GM19438 (cell line): Measurements from ENCODE around the gene GRIA1.

ENCODE experiments used
- ATAC-seq: cut with Tn5 transposase; IDR thresholded peaks from one replicate; pipeline ENCODE4 v1.9.1; 2021; ENCODE audit warnings: low read depth; ENCODE audit not compliant: unreplicated experiment

The GRIA1 gene

GRCh38 chr5:153490118-153491037, at the start of gene GRIA1:
Gene GRIA1, plus strand, starts transcription at chr5:153490670.
- ATAC-seq, result no peak

- no peak for ATAC-seq
These were observed 44.4 kb upstream of the GRIA1 start for GRCh38 chr5:153445875-153446579.

- no peak for ATAC-seq
These were observed 42.9 kb upstream of the GRIA1 start for GRCh38 chr5:153447534-153447933.

GRCh38 chr5:153456354-153456753, 34.1 kb upstream of the GRIA1 start:
- no peak for ATAC-seq

GRCh38 chr5:153456993-153457392, 33.5 kb upstream of the GRIA1 start:
- no peak for ATAC-seq

GRCh38 chr5:153458268-153458667, 32.2 kb upstream of the GRIA1 start:
- no peak for ATAC-seq

GRCh38 chr5:153459051-153459743, 31.3 kb upstream of the GRIA1 start:
- no peak for ATAC-seq

GRCh38 chr5:153460421-153460820, 30.0 kb upstream of the GRIA1 start:
- ATAC-seq, result no peak

- ATAC-seq, result no peak
These were observed 29.1 kb upstream of the GRIA1 start for GRCh38 chr5:153461341-153461740.

- no peak for ATAC-seq
These were observed 26.7 kb upstream of the GRIA1 start for GRCh38 chr5:153463806-153464205.

GRCh38 chr5:153467546-153467945, 22.9 kb upstream of the GRIA1 start:
- no peak for ATAC-seq

GRCh38 chr5:153469423-153469822, 21.0 kb upstream of the GRIA1 start:
- no peak for ATAC-seq

GRCh38 chr5:153470736-153471135, 19.7 kb upstream of the GRIA1 start:
- ATAC-seq, result no peak

- no peak for ATAC-seq
These were observed 13.7 kb upstream of the GRIA1 start for GRCh38 chr5:153476767-153477166.

GRCh38 chr5:153480401-153480800, 10.1 kb upstream of the GRIA1 start:
- ATAC-seq, result peak; percentile 85

GRCh38 chr5:153483482-153483881, 7.0 kb upstream of the GRIA1 start:
- ATAC-seq, result no peak

- no peak for ATAC-seq
These were observed 4.8 kb upstream of the GRIA1 start for GRCh38 chr5:153485641-153486040.

GRCh38 chr5:153486771-153487170, 3.7 kb upstream of the GRIA1 start:
- ATAC-seq, result no peak

- no peak for ATAC-seq
These were observed 859 bp upstream of the GRIA1 start for GRCh38 chr5:153489611-153490010.

GRCh38 chr5:153491038-153491744, 721 bp downstream of the GRIA1 start:
- ATAC-seq, result no peak

GRCh38 chr5:153491856-153492255, 1.4 kb downstream of the GRIA1 start:
- no peak for ATAC-seq
